HepG2 (cell line): ENCODE measurements around the gene AGPAT2. TPM values are rescaled to one million over a fixed set of nuclear protein-coding genes. Genes with fewer than 3 reads are reported as not detected.

Source experiments
- ARNTL ChIP-seq: sonication (generic); formaldehyde crosslinking; IDR thresholded peaks from 2 replicates; pipeline ENCODE4 v1.4.0; 2020; ENCODE audit warnings: mild to moderate bottlenecking, missing genetic modification reagents
- ATRX ChIP-seq: sonication (generic); formaldehyde crosslinking; IDR thresholded peaks from 2 replicates; pipeline ENCODE4 v1.4.0; 2020; ENCODE audit warnings: missing genetic modification reagents, borderline replicate concordance
- FOXC1 ChIP-seq: sonication (generic); formaldehyde crosslinking; IDR thresholded peaks from 2 replicates; pipeline ENCODE4 v1.8.0; 2022; ENCODE audit warnings: mild to moderate bottlenecking, missing genetic modification reagents, borderline replicate concordance
- HDAC1 ChIP-seq: sonication (generic); formaldehyde crosslinking; IDR thresholded peaks from 2 replicates; pipeline ENCODE4 v1.5.1; 2020; ENCODE audit warnings: mild to moderate bottlenecking, missing genetic modification reagents
- HDAC6 ChIP-seq: fragments of 200-600 bp; sonication (generic); IDR thresholded peaks from 2 replicates; pipeline ENCODE4 v1.7.0; 2017; ENCODE audit warnings: mild to moderate bottlenecking, antibody characterized with exemption, low read length, low read depth
- HNRNPUL1 ChIP-seq: fragments of 200-400 bp; formaldehyde crosslinking; IDR thresholded peaks from 2 replicates; pipeline ENCODE4 v1.6.1; 2017; ENCODE audit warnings: low read depth, mild to moderate bottlenecking, low read length, moderate library complexity
- KLF15 ChIP-seq: sonication (generic); formaldehyde crosslinking; IDR thresholded peaks from 2 replicates; pipeline ENCODE4 v1.8.1; 2023; ENCODE audit warnings: borderline replicate concordance, mild to moderate bottlenecking, inconsistent platforms, missing genetic modification reagents, mixed read lengths
- MTA3 ChIP-seq: sonication (generic); formaldehyde crosslinking; IDR thresholded peaks from 2 replicates; pipeline ENCODE4 v1.4.0; 2020; ENCODE audit warnings: missing genetic modification reagents
- NFATC3 ChIP-seq: sonication (generic); formaldehyde crosslinking; IDR thresholded peaks from 2 replicates; pipeline ENCODE4 v1.5.1; 2020; ENCODE audit warnings: mild to moderate bottlenecking, missing genetic modification reagents
- TEAD3 ChIP-seq: optimal IDR thresholded peaks from 2 replicates; pipeline ENCODE3; 2016; ENCODE audit warnings: borderline replicate concordance
- ZBED4 ChIP-seq: sonication (generic); formaldehyde crosslinking; IDR thresholded peaks from 2 replicates; pipeline ENCODE4 v1.4.0; 2020; ENCODE audit warnings: missing genetic modification reagents, borderline replicate concordance
- ZNF10 ChIP-seq: sonication (generic); formaldehyde crosslinking; IDR thresholded peaks from 2 replicates; pipeline ENCODE4 v1.4.0; 2020; ENCODE audit warnings: mild to moderate bottlenecking, low read depth, missing genetic modification reagents, borderline replicate concordance
- ZNF280D ChIP-seq: sonication (generic); formaldehyde crosslinking; IDR thresholded peaks from 2 replicates; pipeline ENCODE4 v1.5.1; 2020; ENCODE audit warnings: mild to moderate bottlenecking, missing genetic modification reagents
- ZNF317 ChIP-seq: sonication (generic); formaldehyde crosslinking; IDR thresholded peaks from 2 replicates; pipeline ENCODE4 v1.5.0; 2020; ENCODE audit warnings: mild to moderate bottlenecking, missing genetic modification reagents
- ZNF331 ChIP-seq: sonication (generic); formaldehyde crosslinking; IDR thresholded peaks from 2 replicates; pipeline ENCODE4 v1.4.0; 2020; ENCODE audit warnings: missing genetic modification reagents
- ZNF432 ChIP-seq: sonication (generic); formaldehyde crosslinking; IDR thresholded peaks from 2 replicates; pipeline ENCODE4 v1.5.0; 2020; ENCODE audit warnings: missing genetic modification reagents, mild to moderate bottlenecking, borderline replicate concordance
- polyA plus RNA-seq, 8 experiments: library from polyadenylated mRNA; depleted of rRNA in 3 of 8; stranded (reverse) in 7 of 8; unstranded in 1 of 8; fragments of >200 nt; fragmentation: Illumina TruSeq in 4 of 8; extraction: Trizol in 4 of 8; gene quantifications; 2 replicates each; pipeline versions ENCODE4 v1.2.1 to v1.2.3, GENCODE V29; 2011 to 2016; ENCODE audit warnings: low read depth in 4 of 8, missing spikeins in 1 of 8, mixed read lengths in 1 of 8; ENCODE audit not compliant: insufficient read depth in 1 of 8
- total RNA-seq, 5 experiments: library from RNA; depleted of rRNA; stranded (reverse); fragments of >200 nt; fragmentation: Illumina TruSeq; extraction: Trizol; gene quantifications; 2 replicates each; pipeline ENCODE4 v1.2.3, GENCODE V29; 2016; ENCODE audit warnings: low read depth in 1 of 5
- TF ChIP-seq, protein P1 (sequence below): IDR thresholded peaks from 2 replicates; pipeline ENCODE4 v1.6.1; 2012; ENCODE audit warnings: inconsistent platforms
- TF ChIP-seq, protein P2 (sequence below): sonication (generic); formaldehyde crosslinking; IDR thresholded peaks from 2 replicates; pipeline ENCODE4 v1.8.0; 2022; ENCODE audit warnings: mild to moderate bottlenecking, missing genetic modification reagents
- TF ChIP-seq, protein P3 (sequence below): sonication (generic); formaldehyde crosslinking; IDR thresholded peaks from 2 replicates; pipeline ENCODE4 v1.4.0; 2020; ENCODE audit warnings: missing genetic modification reagents

Gene AGPAT2
- total and polyA plus RNA-seq, 2 of the 13 experiments (the other 11 are each of a cell fraction or from before 2014, with no cell fraction given): 3.9 to 25.8 TPM

GRCh38 chr9:136625101-136626065 is 61.9 kb downstream of the AGPAT2 start (continued):
- TF ChIP-seq ZNF280D (CRISPR knock-in tag) (no peak), ARNTL (CRISPR knock-in tag) (0 out of 2 replicates have a peak, but pooled peaks have one; percentile 61), ZNF317 (CRISPR knock-in tag) (no peak), ATRX (no peak), HDAC1 (peak; percentile 62), ZBED4 (CRISPR knock-in tag) (peak; percentile 63; the same call in 1 of the 2 replicates), NFATC3 (no peak), KLF15 (CRISPR knock-in tag) (no peak), HNRNPUL1 (no peak), ZNF331 (CRISPR knock-in tag) (0 out of 2 replicates have a peak, but pooled peaks have one; percentile 9), FOXC1 (CRISPR knock-in tag) (peak; percentile 27; the same call in 1 of the 2 replicates), TEAD3 (peak; percentile 76), ZNF10 (no peak), HDAC6 (no peak), MTA3 (CRISPR knock-in tag) (no peak), ZNF432 (CRISPR knock-in tag) (0 out of 2 replicates have a peak, but pooled peaks have one; percentile 39)
- TF ChIP-seq, protein P1, sequence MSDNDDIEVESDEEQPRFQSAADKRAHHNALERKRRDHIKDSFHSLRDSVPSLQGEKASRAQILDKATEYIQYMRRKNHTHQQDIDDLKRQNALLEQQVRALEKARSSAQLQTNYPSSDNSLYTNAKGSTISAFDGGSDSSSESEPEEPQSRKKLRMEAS: peak; percentile 54; the same call in 1 of the 2 replicates
- TF ChIP-seq, protein P2, sequence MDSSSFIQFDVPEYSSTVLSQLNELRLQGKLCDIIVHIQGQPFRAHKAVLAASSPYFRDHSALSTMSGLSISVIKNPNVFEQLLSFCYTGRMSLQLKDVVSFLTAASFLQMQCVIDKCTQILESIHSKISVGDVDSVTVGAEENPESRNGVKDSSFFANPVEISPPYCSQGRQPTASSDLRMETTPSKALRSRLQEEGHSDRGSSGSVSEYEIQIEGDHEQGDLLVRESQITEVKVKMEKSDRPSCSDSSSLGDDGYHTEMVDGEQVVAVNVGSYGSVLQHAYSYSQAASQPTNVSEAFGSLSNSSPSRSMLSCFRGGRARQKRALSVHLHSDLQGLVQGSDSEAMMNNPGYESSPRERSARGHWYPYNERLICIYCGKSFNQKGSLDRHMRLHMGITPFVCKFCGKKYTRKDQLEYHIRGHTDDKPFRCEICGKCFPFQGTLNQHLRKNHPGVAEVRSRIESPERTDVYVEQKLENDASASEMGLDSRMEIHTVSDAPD (CRISPR knock-in tag): 0 out of 2 replicates have a peak, but pooled peaks have one; percentile 30
- TF ChIP-seq, protein P3, sequence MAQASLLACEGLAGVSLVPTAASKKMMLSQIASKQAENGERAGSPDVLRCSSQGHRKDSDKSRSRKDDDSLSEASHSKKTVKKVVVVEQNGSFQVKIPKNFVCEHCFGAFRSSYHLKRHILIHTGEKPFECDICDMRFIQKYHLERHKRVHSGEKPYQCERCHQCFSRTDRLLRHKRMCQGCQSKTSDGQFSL (CRISPR knock-in tag): no peak
